ENCODE data around the gene GPATCH2.

Gene GPATCH2

DNA sequence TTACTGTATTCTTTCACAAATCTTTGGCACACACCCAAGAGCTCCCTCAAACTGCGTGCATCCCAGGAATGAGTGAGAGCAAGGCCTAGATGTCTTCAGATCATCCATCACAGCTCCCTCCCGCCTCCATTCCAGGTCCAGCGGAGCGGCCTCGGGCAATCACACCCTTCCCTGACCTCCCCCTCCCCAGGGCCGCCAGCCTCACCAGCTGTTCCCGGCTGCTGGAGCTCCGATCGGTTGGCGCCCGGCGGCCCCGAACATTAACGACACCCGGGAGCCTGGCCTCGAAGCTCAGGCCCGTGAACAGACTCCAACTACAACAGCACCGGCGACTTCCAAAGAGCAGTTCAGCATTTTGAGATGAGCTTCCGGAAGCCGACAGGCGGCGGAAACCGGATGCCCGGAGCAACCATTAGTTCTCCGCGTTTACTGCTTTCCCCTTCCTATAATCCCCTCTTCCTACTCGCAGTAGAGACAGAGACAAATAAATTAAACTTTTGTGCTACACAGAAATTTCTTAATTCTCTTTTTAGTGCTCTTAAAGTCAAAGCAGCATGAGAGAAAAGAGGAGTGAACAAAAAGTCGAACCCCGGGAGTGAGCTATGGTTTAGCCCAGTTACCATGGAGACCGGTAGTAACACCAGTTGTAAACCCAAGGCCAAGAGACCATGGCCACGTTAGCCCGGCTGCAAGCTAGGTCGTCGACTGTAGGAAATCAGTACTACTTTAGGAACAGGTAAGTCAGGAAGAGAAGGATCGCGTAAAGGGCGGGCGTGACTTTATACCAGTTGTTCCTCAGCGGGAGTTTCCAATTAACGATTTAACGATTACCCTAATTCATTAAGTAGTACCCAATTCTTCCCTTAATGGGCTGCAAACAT lies at the start of gene GPATCH2, which contains the start of gene SPATA17:
GPATCH2 (minus strand) TSS at position 380 of the 881 bp plus-strand sequence; CDS start at position 261, 119 bp downstream.
SPATA17 (plus strand) TSS at position 634 of the 881 bp plus-strand sequence; CDS start at position 669, 35 bp downstream.
- TF ChIP-seq, protein P1, sequence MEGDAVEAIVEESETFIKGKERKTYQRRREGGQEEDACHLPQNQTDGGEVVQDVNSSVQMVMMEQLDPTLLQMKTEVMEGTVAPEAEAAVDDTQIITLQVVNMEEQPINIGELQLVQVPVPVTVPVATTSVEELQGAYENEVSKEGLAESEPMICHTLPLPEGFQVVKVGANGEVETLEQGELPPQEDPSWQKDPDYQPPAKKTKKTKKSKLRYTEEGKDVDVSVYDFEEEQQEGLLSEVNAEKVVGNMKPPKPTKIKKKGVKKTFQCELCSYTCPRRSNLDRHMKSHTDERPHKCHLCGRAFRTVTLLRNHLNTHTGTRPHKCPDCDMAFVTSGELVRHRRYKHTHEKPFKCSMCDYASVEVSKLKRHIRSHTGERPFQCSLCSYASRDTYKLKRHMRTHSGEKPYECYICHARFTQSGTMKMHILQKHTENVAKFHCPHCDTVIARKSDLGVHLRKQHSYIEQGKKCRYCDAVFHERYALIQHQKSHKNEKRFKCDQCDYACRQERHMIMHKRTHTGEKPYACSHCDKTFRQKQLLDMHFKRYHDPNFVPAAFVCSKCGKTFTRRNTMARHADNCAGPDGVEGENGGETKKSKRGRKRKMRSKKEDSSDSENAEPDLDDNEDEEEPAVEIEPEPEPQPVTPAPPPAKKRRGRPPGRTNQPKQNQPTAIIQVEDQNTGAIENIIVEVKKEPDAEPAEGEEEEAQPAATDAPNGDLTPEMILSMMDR (conservative IDR thresholded peaks at IDR 0.05; ENCODE audit: low read depth, low read length), result no peak
- Histone ChIP-seq H3K27ac (peak within 1 kb of the TSS; percentile 90), H4K20me1 (ENCODE audit: insufficient read depth) (no peaks in the 10 kb centered on the region), H2AFZ (ENCODE audit: low read depth) (peak within 1 kb of the TSS; percentile 79), H3K79me2 (ENCODE audit: insufficient read depth, low read depth) (peaks cover 49% of the 10 kb centered on the region), H3K36me3 (ENCODE audit: insufficient read depth) (no peaks in the 10 kb centered on the region), H3K9ac (peak within 1 kb of the TSS; percentile 96), H3K27me3 (ENCODE audit: insufficient read depth, low read depth) (no peaks in the 10 kb centered on the region), H3K4me2 (peak within 1 kb of the TSS; percentile 96), H3K4me1 (ENCODE audit: low read depth, poor library complexity, severe bottlenecking) (peaks cover 29% of the 10 kb centered on the region), H3K4me3 (IDR thresholded peaks at IDR 0.05; ENCODE audit: insufficient read depth, low read depth, low read length) (peak within 1 kb of the TSS; percentile 54)

DNA sequence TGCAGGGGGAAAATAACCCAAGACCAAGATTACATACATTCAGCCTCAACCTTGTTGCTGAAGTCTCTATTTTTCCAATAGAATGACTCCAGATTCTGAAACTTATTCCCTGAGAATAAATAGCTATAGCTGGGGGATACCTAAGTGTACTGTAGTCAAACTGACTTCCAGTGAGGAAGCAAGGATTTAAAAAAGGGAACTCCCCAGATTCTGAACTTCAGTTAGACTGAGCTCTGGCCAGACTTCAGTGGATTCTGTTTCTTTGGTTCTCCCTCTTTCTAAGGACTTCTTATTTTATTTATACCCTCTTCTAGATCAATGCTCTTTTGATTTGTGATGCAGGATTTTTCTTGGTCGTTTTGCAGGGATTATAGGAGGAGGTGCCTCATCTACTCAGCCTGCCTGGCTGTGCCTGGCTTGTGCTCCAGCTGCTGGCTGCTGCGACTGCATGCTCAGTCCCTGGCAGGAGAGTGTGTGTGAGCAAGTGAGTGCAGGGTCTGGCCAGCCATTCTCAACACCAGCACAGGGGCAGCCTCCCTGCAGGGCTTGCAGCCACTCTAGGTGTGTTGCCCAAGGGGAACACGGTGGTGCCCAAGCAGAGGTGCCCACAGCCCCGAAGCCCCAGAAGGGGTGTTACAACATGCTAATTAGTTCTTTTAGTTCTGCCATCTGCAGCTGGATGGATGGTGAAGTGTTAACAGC lies 43.3 kb upstream of the GPATCH2 start:
- Histone ChIP-seq H4K20me1 (ENCODE audit: insufficient read depth) (no peaks in the 10 kb centered on the region), H3K27ac (no peak overlapping the region), H3K9ac (no peak overlapping the region), H3K79me2 (ENCODE audit: insufficient read depth, low read depth) (no peaks in the 10 kb centered on the region), H3K4me1 (ENCODE audit: low read depth, poor library complexity, severe bottlenecking) (no peaks in the 10 kb centered on the region), H3K4me2 (no peak overlapping the region), H2AFZ (ENCODE audit: low read depth) (no peak overlapping the region), H3K27me3 (ENCODE audit: insufficient read depth, low read depth) (no peaks in the 10 kb centered on the region), H3K4me3 (IDR thresholded peaks at IDR 0.05; ENCODE audit: insufficient read depth, low read depth, low read length) (no peak overlapping the region), H3K36me3 (ENCODE audit: insufficient read depth) (no peaks in the 10 kb centered on the region)
- TF ChIP-seq, protein P1 (conservative IDR thresholded peaks at IDR 0.05; ENCODE audit: low read depth, low read length), result no peak

DNA sequence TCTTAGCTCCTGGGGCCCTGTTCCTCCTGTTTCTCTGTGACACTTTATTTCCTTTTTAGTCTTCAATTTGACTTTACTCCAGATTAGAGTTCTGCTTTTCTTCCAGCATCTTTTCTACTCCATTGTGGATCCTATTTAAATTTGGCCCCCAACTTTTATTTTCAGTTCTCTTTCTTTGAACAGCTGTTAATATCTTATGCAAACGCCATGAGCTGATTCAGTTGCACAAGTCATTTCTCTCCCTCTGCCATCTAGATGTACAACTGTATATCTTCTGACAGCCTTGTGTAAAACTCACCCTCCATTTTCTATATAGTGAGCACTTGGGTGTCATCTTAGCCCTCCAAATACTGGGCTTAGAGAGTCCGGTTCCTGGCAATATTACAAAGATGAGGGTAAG lies 42.5 kb upstream of the GPATCH2 start:
- no peaks in the 10 kb centered on the region for H3K27me3 ChIP-seq (ENCODE audit: insufficient read depth, low read depth)
- TF ChIP-seq, protein P1 (conservative IDR thresholded peaks at IDR 0.05; ENCODE audit: low read depth, low read length), result no peak
- H3K9ac ChIP-seq, result no peak overlapping the region
- H3K4me1 ChIP-seq (ENCODE audit: low read depth, poor library complexity, severe bottlenecking), result no peaks in the 10 kb centered on the region
- no peak overlapping the region for H3K4me2 ChIP-seq
- H4K20me1 ChIP-seq (ENCODE audit: insufficient read depth), result no peaks in the 10 kb centered on the region
- H3K27ac ChIP-seq, result no peak overlapping the region
- no peaks in the 10 kb centered on the region for H3K36me3 ChIP-seq (ENCODE audit: insufficient read depth)
- no peak overlapping the region for H2AFZ ChIP-seq (ENCODE audit: low read depth)
- no peaks in the 10 kb centered on the region for H3K79me2 ChIP-seq (ENCODE audit: insufficient read depth, low read depth)
- no peak overlapping the region for H3K4me3 ChIP-seq (IDR thresholded peaks at IDR 0.05; ENCODE audit: insufficient read depth, low read depth, low read length)

DNA sequence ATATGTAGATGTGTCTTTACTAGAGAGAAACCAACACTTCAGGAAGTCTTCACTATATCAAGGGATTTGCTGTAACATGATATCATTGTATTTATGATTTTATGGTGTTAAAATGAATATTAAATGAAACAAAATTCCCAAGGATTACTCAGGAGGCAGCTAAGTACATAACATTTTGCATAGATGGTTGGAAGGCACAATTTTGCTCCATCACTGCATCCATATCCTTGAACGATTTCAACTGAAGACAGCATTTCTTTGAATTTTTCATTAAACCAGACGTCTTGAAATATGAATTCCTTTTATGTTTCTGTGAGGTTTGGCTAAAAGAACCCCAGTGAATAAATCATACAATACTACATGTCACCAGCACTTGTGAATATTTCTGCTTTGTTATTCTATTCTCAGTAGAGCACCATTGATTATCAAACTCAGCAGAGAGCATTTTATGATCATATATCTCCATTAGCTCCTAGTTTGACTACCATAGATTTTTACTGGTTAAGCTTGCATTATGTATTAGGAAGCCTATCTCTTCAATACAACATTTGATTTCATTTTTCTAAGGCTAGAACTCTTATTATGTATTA lies 37.6 kb upstream of the GPATCH2 start:
- no peak overlapping the region for H2AFZ ChIP-seq (ENCODE audit: low read depth)
- no peak overlapping the region for H3K4me3 ChIP-seq (IDR thresholded peaks at IDR 0.05; ENCODE audit: insufficient read depth, low read depth, low read length)
- no peaks in the 10 kb centered on the region for H3K4me1 ChIP-seq (ENCODE audit: low read depth, poor library complexity, severe bottlenecking)
- TF ChIP-seq, protein P1 (conservative IDR thresholded peaks at IDR 0.05; ENCODE audit: low read depth, low read length), result no peak
- H3K27me3 ChIP-seq (ENCODE audit: insufficient read depth, low read depth), result no peaks in the 10 kb centered on the region
- no peak overlapping the region for H3K9ac ChIP-seq
- no peak overlapping the region for H3K4me2 ChIP-seq
- no peaks in the 10 kb centered on the region for H3K79me2 ChIP-seq (ENCODE audit: insufficient read depth, low read depth)
- H3K27ac ChIP-seq, result no peak overlapping the region
- H4K20me1 ChIP-seq (ENCODE audit: insufficient read depth), result no peaks in the 10 kb centered on the region
- no peaks in the 10 kb centered on the region for H3K36me3 ChIP-seq (ENCODE audit: insufficient read depth)

Measured in KMS-11 (cell line).